HG02973 (cell line): Measurements from ENCODE around the gene CARS1.

ENCODE experiments used
- ATAC-seq: cut with Tn5 transposase; IDR thresholded peaks from one replicate; pipeline ENCODE4 v1.9.1; 2021; ENCODE audit warnings: moderate library complexity; ENCODE audit not compliant: unreplicated experiment

The CARS1 gene

GRCh38 chr11:3041699-3042441 is 15.4 kb downstream of the CARS1 start:
- ATAC-seq, result no peak

DNA sequence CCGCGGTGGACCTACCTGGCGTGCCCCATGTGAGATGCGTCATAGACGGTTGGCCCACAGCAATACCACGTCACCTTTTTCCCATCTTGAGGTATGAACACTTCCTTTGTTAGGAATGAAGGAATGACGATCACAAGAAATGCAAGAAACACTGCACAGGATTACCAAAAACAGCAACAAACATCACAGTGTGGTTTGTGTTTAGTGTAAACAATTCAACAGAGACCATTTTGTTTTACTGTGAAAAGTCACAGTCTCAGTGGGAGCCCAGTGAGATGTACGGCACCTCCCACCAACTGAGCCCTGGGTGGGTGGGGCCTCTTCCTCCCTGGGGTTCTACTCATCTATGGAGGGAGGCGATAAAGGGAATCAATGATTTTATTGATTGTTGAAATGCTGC is 16.3 kb downstream of the CARS1 start:
- ATAC-seq, result no peak

DNA sequence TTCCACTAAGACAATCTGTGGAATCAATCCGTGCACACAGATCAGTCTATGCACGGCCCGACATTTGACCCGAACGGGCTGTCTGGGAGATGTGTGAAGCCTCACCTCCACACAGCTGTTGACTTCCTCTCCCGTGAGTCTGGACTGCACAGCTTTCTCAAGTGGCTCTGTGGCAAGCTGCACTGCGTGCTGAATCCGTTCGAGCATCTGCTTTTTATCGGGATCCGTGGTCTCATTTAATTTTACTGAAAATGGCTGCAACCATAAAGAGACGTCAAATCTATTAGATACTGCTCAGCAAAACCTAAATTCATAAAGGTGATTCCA is 19.3 kb downstream of the CARS1 start:
- ATAC-seq, result no peak

GRCh38 chr11:3037040-3037944 is 19.9 kb downstream of the CARS1 start:
- no peak for ATAC-seq

- no peak for ATAC-seq
Observed at GRCh38 chr11:3036419-3036818, 20.8 kb downstream of the CARS1 start.

GRCh38 chr11:3035333-3035732 is 21.9 kb downstream of the CARS1 start:
- no peak for ATAC-seq

DNA sequence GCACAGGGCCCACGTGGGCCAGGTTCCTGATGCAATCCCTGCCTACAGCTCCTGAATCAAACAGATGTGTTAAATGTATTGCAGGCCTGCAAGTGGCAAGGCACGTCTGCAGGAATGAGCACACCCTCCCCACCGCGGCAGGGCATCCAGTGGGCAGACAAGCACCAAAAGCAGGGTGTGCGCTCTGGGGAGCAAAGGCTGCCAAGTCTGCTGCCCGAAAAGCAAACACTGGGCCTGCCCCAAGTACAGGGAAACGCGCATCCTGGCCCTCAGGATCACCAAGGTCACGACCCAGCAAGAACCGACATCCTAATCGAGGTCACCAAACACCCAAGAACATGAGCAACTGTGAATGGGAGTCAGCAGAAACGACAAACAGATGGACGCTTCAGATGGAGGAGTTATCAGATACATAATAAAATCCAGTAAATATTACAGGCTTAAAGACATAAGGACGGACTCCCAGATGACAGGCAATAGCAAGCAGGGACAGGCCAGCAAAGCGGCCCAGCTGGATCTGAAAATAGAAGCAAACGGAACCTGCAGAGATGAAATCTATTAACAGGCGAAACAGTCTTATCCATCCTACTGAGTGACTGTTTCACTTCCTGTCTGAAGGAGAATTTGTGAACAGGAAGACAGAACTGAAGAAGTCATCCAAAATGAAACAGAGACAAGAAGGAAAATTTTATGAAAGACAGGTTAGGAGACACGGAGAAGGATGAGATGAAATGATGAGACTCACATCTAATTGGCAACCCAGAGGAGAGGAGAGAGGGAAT is 26.7 kb downstream of the CARS1 start:
- ATAC-seq, result no peak

DNA sequence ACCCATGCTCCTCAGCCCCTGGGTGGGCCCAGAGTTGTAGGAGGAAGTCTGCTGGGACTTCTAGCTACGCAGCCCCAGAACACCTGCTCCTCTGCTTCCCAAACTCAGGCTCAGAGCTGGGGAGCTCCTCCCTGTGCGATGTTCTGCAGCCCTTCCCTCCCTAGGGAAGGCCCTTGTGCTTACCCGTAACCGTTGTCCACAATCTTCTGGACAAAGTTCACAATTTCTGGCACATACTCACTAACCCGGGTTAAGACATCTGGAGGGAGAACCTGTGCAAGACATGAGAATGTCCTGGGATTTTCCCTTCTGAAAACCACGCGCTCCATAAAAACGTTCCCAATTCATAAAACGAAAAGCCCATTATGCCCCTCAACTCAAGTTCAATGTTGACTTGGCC is 28.4 kb downstream of the CARS1 start:
- no peak for ATAC-seq

- no peak for ATAC-seq
Observed at GRCh38 chr11:3026803-3027202, 30.4 kb downstream of the CARS1 start.

- no peak for ATAC-seq
Observed at GRCh38 chr11:3022982-3023381, 34.2 kb downstream of the CARS1 start.

- no peak for ATAC-seq
Observed at GRCh38 chr11:3022300-3022967, 34.8 kb downstream of the CARS1 start.

GRCh38 chr11:3021125-3021524 is 36.1 kb downstream of the CARS1 start:
- no peak for ATAC-seq

DNA sequence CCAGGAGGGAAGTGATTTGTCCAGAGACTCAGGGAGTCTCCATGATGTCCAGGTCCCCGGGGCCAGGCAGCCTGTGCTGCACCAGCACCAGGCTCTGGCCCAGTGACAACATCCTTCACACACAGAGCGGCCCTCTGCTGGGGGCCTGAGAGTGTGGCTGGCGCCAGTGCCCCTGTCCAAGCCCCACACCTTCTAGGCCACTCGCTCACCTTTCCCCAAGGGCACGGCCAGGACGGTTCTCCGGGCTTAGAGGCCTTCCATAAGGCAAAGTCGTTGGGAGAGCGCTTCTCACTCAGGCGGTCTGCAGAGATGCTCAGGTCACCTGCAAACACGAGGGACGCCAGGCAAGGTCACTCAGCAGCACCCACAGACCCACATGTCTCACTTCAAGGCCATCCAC is 37.2 kb downstream of the CARS1 start:
- no peak for ATAC-seq

GRCh38 chr11:3018596-3018995 is 38.6 kb downstream of the CARS1 start:
- no peak for ATAC-seq

DNA sequence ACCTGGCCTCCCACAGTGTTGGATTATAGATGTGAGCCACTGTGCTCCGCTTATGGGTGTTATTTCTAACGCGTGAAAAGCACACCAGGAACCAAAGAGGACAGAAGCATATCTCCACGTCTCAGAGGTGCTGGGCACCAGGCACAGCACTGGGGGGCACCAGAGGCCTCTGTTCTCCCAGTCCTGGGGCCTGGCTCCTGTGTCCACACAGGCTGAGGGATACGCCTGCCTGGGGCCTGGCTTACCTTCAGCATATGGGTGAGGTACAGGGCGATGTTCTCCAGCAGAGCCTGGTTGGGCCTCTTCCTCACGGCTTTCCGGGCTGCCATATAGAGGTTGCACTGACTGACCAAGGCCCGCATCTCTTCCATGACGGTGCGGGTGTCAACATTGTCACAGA is 40.4 kb downstream of the CARS1 start:
- ATAC-seq, result no peak

GRCh38 chr11:3015796-3016195 is 41.4 kb downstream of the CARS1 start:
- no peak for ATAC-seq

- no peak for ATAC-seq
Observed at GRCh38 chr11:3014943-3015342, 42.3 kb downstream of the CARS1 start.

- no peak for ATAC-seq
Observed at GRCh38 chr11:3014057-3014938, 42.9 kb downstream of the CARS1 start.

- no peak for ATAC-seq
Observed at GRCh38 chr11:3011891-3012885, 45.0 kb downstream of the CARS1 start.
